Measurements from ENCODE around the gene CST7. TPM values are rescaled to one million over a fixed set of nuclear protein-coding genes. Genes with fewer than 3 reads are reported as not detected.

Gene CST7
- total and polyA plus RNA-seq, 7 donors: 0.13 to 1.2 (median 0.55) TPM

DNA sequence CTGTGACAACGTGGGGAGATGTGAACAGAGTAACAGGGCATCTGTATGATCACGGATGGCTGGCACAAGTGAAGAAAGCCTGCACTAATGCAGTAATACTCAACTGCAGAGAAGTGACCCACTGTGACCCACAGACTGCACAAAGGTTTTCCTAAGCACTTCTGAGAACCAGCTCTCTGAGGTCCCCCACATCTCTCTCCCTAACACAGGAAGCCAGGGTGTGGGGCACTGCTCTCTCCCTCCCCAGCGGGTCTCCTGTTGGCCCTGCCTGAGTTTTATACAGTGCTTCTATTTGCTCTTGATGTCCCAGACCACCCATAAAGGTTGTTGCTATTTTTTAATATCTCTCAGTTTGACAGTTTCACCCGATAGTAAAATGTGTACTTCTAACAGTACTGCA, 32.2 kb downstream of the CST7 start:
- TF ChIP-seq, protein P1, sequence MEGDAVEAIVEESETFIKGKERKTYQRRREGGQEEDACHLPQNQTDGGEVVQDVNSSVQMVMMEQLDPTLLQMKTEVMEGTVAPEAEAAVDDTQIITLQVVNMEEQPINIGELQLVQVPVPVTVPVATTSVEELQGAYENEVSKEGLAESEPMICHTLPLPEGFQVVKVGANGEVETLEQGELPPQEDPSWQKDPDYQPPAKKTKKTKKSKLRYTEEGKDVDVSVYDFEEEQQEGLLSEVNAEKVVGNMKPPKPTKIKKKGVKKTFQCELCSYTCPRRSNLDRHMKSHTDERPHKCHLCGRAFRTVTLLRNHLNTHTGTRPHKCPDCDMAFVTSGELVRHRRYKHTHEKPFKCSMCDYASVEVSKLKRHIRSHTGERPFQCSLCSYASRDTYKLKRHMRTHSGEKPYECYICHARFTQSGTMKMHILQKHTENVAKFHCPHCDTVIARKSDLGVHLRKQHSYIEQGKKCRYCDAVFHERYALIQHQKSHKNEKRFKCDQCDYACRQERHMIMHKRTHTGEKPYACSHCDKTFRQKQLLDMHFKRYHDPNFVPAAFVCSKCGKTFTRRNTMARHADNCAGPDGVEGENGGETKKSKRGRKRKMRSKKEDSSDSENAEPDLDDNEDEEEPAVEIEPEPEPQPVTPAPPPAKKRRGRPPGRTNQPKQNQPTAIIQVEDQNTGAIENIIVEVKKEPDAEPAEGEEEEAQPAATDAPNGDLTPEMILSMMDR (IDR thresholded peaks at IDR 0.05): no peak
- intact Hi-C loops (cut with DNase I): loop anchor here in 1 of 2 donors (10.0 kb wide), 1 partner anchor 634 kb away; no protein-coding TSS in a partner anchor
- Histone ChIP-seq H3K4me3 (no peak overlapping the region), H3K27ac (no peak overlapping the region), H3K4me1 (peaks cover 25% of the 10 kb centered on the region), H3K27me3 (ENCODE audit: insufficient read depth in 3 of 3, low read length in 2 of 3) (no peaks in the 10 kb centered on the region), H3K36me3 (ENCODE audit: insufficient read depth in 1 of 2, low read depth in 1 of 2) (peaks cover 0 to 41% of the 10 kb centered on the region in 2 donors), H3K9me3 (no peaks in the 10 kb centered on the region)
- WGBS, 3 donors: 71 to 85% (median 78%) methylated on average over 4 of the region's 4 CpGs
- no peak for DNase-seq
- ATAC-seq: no peak

DNA sequence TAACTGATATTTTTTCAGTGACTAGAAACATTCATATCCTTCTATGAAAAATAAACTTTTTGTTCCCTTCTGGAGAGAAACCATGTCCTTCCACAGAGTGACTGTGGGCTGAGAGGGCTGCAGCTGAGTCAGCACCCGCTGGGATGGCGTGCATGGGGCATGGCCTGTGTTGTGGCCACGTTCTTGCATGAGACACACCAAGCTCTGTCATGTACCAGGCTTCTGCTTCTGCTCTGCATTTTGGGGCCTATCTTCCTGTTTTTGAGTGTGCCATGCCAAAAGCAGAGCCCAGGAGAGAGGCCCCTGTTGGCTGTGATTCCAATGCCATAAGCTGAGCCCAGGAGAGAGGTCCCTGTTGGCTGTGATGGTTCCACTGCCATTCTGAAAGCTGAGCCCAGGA, 32.7 kb downstream of the CST7 start:
- no peaks in the 10 kb centered on the region for H3K9me3 ChIP-seq
- ATAC-seq (no peak), DNase-seq (peak; percentile 39 to 69)
- H3K4me3 ChIP-seq: no peak overlapping the region
- 82 to 95% (median 87%) methylated on average over 3 of the region's 3 CpGs for WGBS, 3 donors
- intact Hi-C loops (cut with DNase I): loop anchor here in 1 of 2 donors (10.0 kb wide), 1 partner anchor 633 kb away; no protein-coding TSS in a partner anchor
- TF ChIP-seq, protein P1 (IDR thresholded peaks at IDR 0.05): no peak
- H3K27me3 ChIP-seq (ENCODE audit: insufficient read depth in 3 of 3, low read length in 2 of 3): no peaks in the 10 kb centered on the region
- peaks cover 0 to 39% of the 10 kb centered on the region in 2 donors for H3K36me3 ChIP-seq (ENCODE audit: insufficient read depth in 1 of 2, low read depth in 1 of 2)
- peaks cover 28% of the 10 kb centered on the region for H3K4me1 ChIP-seq
- no peak overlapping the region for H3K27ac ChIP-seq

DNA sequence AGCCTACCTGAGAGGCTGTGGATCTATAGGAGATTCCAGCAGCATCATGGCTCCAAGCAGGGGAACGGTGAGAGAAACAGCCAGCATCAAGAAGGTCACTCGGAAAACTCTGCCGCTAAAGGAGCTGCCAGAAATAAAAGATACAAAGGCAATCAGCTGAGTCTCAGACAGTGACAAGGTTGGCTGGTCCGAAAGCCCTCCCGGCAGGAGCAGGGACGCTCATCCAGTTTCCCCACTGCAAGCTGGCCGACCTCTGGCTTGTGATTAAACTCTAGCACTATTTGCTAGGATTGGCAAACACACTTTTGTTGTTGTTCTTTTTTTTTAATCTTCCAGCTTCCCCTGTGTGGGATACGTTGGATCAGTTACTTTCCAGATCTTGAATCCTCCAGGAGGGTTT, 34.8 kb downstream of the CST7 start:
- H3K4me3 ChIP-seq: no peak overlapping the region
- DNase-seq: no peak
- no peak for ATAC-seq
- intact Hi-C loops (cut with DNase I): loop anchor here in 1 of 2 donors (10.0 kb wide), 1 partner anchor 631 kb away; no protein-coding TSS in a partner anchor
- H3K27me3 ChIP-seq (ENCODE audit: insufficient read depth in 3 of 3, low read length in 2 of 3): no peaks in the 10 kb centered on the region
- TF ChIP-seq, protein P1 (IDR thresholded peaks at IDR 0.05): no peak
- no peaks in the 10 kb centered on the region for H3K9me3 ChIP-seq
- no peak overlapping the region for H3K27ac ChIP-seq
- WGBS, 3 donors: 78 to 87% (median 87%) methylated on average over 8 of the region's 8 CpGs
- H3K4me1 ChIP-seq: peaks cover 28% of the 10 kb centered on the region
- H3K36me3 ChIP-seq (ENCODE audit: insufficient read depth in 1 of 2, low read depth in 1 of 2): peaks cover 0 to 29% of the 10 kb centered on the region in 2 donors

DNA sequence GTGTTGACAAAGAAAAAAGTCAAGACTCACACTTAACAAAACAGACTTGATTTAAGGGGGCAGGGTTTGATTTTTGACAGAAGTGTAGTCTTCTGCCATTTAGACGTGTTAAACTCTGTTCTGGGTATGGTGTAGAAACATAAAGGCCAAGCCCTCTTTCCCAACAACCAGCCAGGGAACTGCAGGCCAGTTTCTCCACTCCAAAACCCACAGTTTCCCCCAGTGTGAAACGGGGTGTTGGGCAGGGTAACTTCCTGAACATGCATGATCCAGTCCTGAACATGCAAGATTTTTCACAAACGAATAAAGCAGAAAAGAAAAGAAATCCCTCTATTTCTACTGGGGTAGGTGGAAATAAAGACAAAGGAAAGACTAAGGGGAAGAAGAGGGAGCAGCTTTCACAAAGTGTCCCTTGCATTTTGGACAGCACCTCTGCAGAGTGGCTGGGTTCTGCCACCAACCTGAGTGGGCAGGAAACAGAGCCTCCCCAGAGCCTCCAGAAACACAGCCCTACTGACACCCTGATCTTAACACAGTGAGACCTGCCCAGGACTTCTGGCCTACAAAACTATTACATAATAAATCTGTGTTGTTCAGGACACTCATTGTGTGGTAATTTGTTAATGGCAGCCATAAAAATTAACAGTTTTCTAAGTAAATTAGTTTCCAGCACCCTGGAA, 36.0 kb downstream of the CST7 start:
- TF ChIP-seq, protein P1 (IDR thresholded peaks at IDR 0.05): no peak
- DNase-seq (peak in 1 of 2 donors; percentile 26), ATAC-seq (peak in 2 of 4 donors; percentile 26 to 34)
- no peaks in the 10 kb centered on the region for H3K27me3 ChIP-seq (ENCODE audit: insufficient read depth in 3 of 3, low read length in 2 of 3)
- no peaks in the 10 kb centered on the region for H3K9me3 ChIP-seq
- intact Hi-C loops (cut with DNase I): loop anchor here in 1 of 2 donors (10.0 kb wide), 1 partner anchor 630 kb away; no protein-coding TSS in a partner anchor
- H3K27ac ChIP-seq: peak overlapping the region; percentile 72
- H3K4me3 ChIP-seq: peak overlapping the region; percentile 12
- peaks cover 38% of the 10 kb centered on the region for H3K4me1 ChIP-seq
- 72 to 77% (median 76%) methylated on average over 3 of the region's 3 CpGs for WGBS, 3 donors
- H3K36me3 ChIP-seq (ENCODE audit: insufficient read depth in 1 of 2, low read depth in 1 of 2): peaks cover 0 to 26% of the 10 kb centered on the region in 2 donors
